ENCODE measurements around the gene FERMT1. TPM values are rescaled to one million over a fixed set of nuclear protein-coding genes. Genes with fewer than 3 reads are reported as not detected.

FERMT1 gene
- polyA plus RNA-seq, 3 donors = not detected

DNA sequence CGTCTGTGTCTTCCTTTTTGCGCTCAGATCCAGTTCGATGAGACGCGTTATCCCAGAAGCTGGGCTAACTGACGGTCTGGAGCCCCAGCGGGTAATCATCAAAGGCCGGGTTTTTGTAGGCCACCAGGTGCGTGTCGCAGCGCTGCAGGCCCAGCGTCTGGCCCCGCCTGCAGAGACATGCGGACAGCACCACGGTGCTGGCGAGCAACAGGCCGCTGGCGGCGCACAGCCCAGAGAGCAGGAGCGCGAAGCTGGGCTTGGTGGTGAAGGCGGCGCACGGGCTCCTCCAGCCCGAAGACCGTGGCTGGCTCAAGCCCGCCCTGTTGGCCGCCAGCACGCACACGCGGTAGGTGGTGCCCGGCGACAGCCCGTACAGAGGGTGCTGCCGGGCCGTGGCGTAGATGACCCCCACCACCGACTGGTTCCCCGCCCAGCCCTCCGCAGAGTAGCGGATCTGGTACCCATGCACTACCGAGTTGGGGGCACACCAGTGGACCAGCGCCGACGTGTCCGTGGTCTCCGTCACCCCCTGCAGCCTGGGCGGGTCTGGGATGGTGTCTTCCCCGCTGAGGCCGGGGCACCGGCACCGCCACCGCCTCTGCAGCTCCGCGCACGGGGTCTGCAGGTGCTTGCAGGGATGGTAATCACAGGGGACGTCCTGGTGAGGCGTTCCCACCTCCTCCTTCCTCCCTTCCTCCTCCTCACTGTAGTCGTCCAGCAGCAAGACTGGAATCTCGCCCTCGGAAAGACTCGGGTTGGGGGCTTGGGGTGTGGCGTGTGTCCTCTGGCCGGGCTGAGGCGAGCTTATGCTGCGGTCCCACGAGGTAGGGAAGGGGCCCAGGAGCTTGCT is 81.6 kb downstream of the FERMT1 start:
- Mint-ChIP-seq H3K27ac (peak overlapping the region in 1 of 7 donors; percentile 9), H3K4me3 (no peak overlapping the region), H3K27me3 (ENCODE audit: low read depth in 3 of 3) (peaks cover 0 to 2% (median 0%) of the 10 kb centered on the region in 3 donors), H3K4me1 (no peaks in the 10 kb centered on the region), H3K9me3 (peaks cover 0 to 8% (median 0%) of the 10 kb centered on the region in 7 donors), H3K36me3 (peaks cover 55 to 63% of the 10 kb centered on the region in 2 donors)
- H3K4me2 ChIP-seq (replicated peaks; ENCODE audit: extremely low read depth, low read length, poor library complexity, severe bottlenecking) = no peak overlapping the region
- H3K36me3 ChIP-seq (replicated peaks in 1 of 2; ENCODE audit: control insufficient read depth in 1 of 2, insufficient read depth in 2 of 2, low read length in 2 of 2) = peaks cover 59 to 62% of the 10 kb centered on the region in 2 donors
- no peaks in the 10 kb centered on the region for H3K27me3 ChIP-seq (ENCODE audit: control insufficient read depth in 2 of 2, insufficient read depth in 2 of 2, low read length in 2 of 2)
- H4K20me1 ChIP-seq (ENCODE audit: insufficient read depth, low read length) = peaks cover 4% of the 10 kb centered on the region
- no peak overlapping the region for H3K4me3 ChIP-seq (replicated peaks in 1 of 3; ENCODE audit: low read depth in 2 of 3, low read length in 3 of 3)
- WGBS (ENCODE audit: insufficient coverage) = 95% methylated on average over 57 of the region's 67 CpGs
- no peak overlapping the region for H3K9ac ChIP-seq (ENCODE audit: insufficient read depth, low read length, poor library complexity, severe bottlenecking)
- H3K27ac ChIP-seq (ENCODE audit: low read depth in 1 of 2, low read length in 2 of 2) = no peak overlapping the region
- no peaks in the 10 kb centered on the region for H3K79me2 ChIP-seq (ENCODE audit: insufficient read depth, low read length)
- intact Hi-C loops (cut with micrococcal nuclease) = no loop called here
- no peak for DNase-seq
- TF ChIP-seq, protein P1, sequence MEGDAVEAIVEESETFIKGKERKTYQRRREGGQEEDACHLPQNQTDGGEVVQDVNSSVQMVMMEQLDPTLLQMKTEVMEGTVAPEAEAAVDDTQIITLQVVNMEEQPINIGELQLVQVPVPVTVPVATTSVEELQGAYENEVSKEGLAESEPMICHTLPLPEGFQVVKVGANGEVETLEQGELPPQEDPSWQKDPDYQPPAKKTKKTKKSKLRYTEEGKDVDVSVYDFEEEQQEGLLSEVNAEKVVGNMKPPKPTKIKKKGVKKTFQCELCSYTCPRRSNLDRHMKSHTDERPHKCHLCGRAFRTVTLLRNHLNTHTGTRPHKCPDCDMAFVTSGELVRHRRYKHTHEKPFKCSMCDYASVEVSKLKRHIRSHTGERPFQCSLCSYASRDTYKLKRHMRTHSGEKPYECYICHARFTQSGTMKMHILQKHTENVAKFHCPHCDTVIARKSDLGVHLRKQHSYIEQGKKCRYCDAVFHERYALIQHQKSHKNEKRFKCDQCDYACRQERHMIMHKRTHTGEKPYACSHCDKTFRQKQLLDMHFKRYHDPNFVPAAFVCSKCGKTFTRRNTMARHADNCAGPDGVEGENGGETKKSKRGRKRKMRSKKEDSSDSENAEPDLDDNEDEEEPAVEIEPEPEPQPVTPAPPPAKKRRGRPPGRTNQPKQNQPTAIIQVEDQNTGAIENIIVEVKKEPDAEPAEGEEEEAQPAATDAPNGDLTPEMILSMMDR (IDR thresholded peaks at IDR 0.05) = no peak
- no peaks in the 10 kb centered on the region for H3K4me1 ChIP-seq (ENCODE audit: control insufficient read depth in 1 of 2, insufficient read depth in 2 of 2, low read length in 2 of 2)
- H2AFZ ChIP-seq (ENCODE audit: insufficient read depth, low read depth, low read length, poor library complexity, severe bottlenecking) = no peak overlapping the region
- H3K9me3 ChIP-seq (replicated peaks in 1 of 2; ENCODE audit: control insufficient read depth in 1 of 2, insufficient read depth in 1 of 2, low read length in 2 of 2) = no peaks in the 10 kb centered on the region

DNA sequence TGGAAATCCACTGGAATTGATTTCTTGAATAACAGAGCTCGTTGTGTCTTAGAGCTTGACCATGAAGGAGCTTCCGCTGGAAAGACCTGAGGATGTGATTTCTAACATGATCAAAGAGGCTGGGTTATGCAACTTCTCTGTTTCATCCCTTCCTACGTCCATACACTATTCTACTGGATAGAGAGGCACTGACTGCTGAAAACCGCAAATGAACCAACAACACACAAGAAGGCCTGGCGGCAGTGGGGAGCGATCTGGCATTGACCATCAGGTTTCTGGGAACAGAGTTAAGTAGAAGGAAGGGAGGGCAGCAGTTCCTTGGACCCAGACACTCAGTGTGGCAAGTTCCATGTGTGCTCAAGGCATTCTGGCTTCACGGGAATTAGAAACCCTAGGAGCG is 82.3 kb downstream of the FERMT1 start:
- peaks cover 0 to 2% (median 0%) of the 10 kb centered on the region in 3 donors for H3K27me3 Mint-ChIP-seq (ENCODE audit: low read depth in 3 of 3)
- Histone ChIP-seq H3K4me2 (replicated peaks; ENCODE audit: extremely low read depth, low read length, poor library complexity, severe bottlenecking) (no peak overlapping the region), H3K36me3 (replicated peaks in 1 of 2; ENCODE audit: control insufficient read depth in 1 of 2, insufficient read depth in 2 of 2, low read length in 2 of 2) (peaks cover 60 to 66% of the 10 kb centered on the region in 2 donors), H3K4me3 (replicated peaks in 1 of 3; ENCODE audit: low read depth in 2 of 3, low read length in 3 of 3) (no peak overlapping the region), H3K9ac (ENCODE audit: insufficient read depth, low read length, poor library complexity, severe bottlenecking) (no peak overlapping the region), H4K20me1 (ENCODE audit: insufficient read depth, low read length) (peaks cover 4% of the 10 kb centered on the region), H3K9me3 (replicated peaks in 1 of 2; ENCODE audit: control insufficient read depth in 1 of 2, insufficient read depth in 1 of 2, low read length in 2 of 2) (no peaks in the 10 kb centered on the region), H3K4me1 (ENCODE audit: control insufficient read depth in 1 of 2, insufficient read depth in 2 of 2, low read length in 2 of 2) (no peaks in the 10 kb centered on the region), H3K79me2 (ENCODE audit: insufficient read depth, low read length) (no peaks in the 10 kb centered on the region), H3K27me3 (ENCODE audit: control insufficient read depth in 2 of 2, insufficient read depth in 2 of 2, low read length in 2 of 2) (no peaks in the 10 kb centered on the region), H3K27ac (ENCODE audit: low read depth in 1 of 2, low read length in 2 of 2) (no peak overlapping the region), H2AFZ (ENCODE audit: insufficient read depth, low read depth, low read length, poor library complexity, severe bottlenecking) (no peak overlapping the region)
- DNase-seq = no peak
- H3K9me3 Mint-ChIP-seq = peaks cover 0 to 8% (median 0%) of the 10 kb centered on the region in 7 donors
- TF ChIP-seq, protein P1 (IDR thresholded peaks at IDR 0.05) = no peak
- intact Hi-C loops (cut with micrococcal nuclease) = no loop called here
- no peak overlapping the region for H3K4me3 Mint-ChIP-seq
- H3K4me1 Mint-ChIP-seq = no peaks in the 10 kb centered on the region
- WGBS (ENCODE audit: insufficient coverage) = 97% methylated on average over 3 of the region's 8 CpGs
- H3K36me3 Mint-ChIP-seq = peaks cover 56 to 68% of the 10 kb centered on the region in 2 donors
- no peak overlapping the region for H3K27ac Mint-ChIP-seq
